ENCODE measurements around the gene TSPAN9. TPM values are rescaled to one million over a fixed set of nuclear protein-coding genes. Genes with fewer than 3 reads are reported as not detected.

Gene TSPAN9
- polyA plus RNA-seq, 3 donors, result 0.15 to 0.34 (median 0.25) TPM

DNA sequence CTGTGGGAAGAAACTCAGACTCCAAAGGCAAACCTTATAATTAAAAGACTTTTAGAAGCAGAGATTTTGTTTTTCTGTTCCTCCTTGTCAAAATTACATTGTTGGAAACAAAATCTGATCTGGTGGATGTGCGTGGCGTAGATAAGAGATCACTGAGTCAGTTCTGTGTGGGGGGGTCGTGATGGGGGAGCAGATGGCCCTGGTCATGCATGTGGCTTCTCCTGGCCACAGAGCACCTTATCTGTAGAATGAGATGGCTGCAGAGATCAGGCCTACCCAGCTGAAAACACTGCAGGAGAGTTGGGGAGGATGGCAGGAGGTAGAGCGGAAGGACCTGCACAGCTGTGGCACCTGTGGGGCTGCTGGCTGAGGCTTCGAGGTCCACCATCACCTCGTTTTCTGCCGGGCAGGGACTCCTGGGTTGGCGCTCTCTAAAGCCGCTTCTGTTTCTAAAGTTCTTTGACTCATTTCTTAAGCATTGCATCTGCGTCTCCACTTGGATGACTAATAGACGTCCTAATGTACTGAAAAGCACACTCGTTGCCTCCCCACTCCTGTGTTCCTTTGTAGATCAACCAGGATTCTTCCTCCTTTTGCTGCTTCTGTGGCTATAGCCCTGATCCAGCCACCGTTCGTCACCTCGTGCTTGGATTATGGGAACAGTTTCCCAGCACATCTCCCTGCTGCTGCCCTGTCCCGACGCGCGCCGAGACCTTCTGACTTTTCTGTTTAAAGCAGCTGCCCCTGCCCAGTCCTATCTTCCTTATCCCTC lies 93.4 kb downstream of the TSPAN9 start:
- TF ChIP-seq, protein P1, sequence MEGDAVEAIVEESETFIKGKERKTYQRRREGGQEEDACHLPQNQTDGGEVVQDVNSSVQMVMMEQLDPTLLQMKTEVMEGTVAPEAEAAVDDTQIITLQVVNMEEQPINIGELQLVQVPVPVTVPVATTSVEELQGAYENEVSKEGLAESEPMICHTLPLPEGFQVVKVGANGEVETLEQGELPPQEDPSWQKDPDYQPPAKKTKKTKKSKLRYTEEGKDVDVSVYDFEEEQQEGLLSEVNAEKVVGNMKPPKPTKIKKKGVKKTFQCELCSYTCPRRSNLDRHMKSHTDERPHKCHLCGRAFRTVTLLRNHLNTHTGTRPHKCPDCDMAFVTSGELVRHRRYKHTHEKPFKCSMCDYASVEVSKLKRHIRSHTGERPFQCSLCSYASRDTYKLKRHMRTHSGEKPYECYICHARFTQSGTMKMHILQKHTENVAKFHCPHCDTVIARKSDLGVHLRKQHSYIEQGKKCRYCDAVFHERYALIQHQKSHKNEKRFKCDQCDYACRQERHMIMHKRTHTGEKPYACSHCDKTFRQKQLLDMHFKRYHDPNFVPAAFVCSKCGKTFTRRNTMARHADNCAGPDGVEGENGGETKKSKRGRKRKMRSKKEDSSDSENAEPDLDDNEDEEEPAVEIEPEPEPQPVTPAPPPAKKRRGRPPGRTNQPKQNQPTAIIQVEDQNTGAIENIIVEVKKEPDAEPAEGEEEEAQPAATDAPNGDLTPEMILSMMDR (IDR thresholded peaks at IDR 0.05), result no peak
- intact Hi-C loops (cut with micrococcal nuclease), result no loop called here
- Mint-ChIP-seq H3K27me3 (ENCODE audit: low read depth in 3 of 3) (peaks cover 14 to 27% (median 19%) of the 10 kb centered on the region in 3 donors), H3K27ac (no peak overlapping the region), H3K36me3 (no peaks in the 10 kb centered on the region), H3K4me1 (no peaks in the 10 kb centered on the region), H3K4me3 (peak overlapping the region in 1 of 2 donors; percentile 24), H3K9me3 (no peaks in the 10 kb centered on the region)
- Histone ChIP-seq H3K27me3 (ENCODE audit: control insufficient read depth in 2 of 2, insufficient read depth in 2 of 2, low read length in 2 of 2) (no peaks in the 10 kb centered on the region), H3K9me3 (replicated peaks in 1 of 2; ENCODE audit: control insufficient read depth in 1 of 2, insufficient read depth in 1 of 2, low read length in 2 of 2) (no peaks in the 10 kb centered on the region), H3K4me1 (ENCODE audit: control insufficient read depth in 1 of 2, insufficient read depth in 2 of 2, low read length in 2 of 2) (no peaks in the 10 kb centered on the region), H3K36me3 (replicated peaks in 1 of 2; ENCODE audit: control insufficient read depth in 1 of 2, insufficient read depth in 2 of 2, low read length in 2 of 2) (no peaks in the 10 kb centered on the region), H3K27ac (ENCODE audit: low read depth in 1 of 2, low read length in 2 of 2) (no peak overlapping the region), H3K4me2 (replicated peaks; ENCODE audit: extremely low read depth, low read length, poor library complexity, severe bottlenecking) (no peak overlapping the region), H2AFZ (ENCODE audit: insufficient read depth, low read depth, low read length, poor library complexity, severe bottlenecking) (no peak overlapping the region), H4K20me1 (ENCODE audit: insufficient read depth, low read length) (no peaks in the 10 kb centered on the region), H3K9ac (ENCODE audit: insufficient read depth, low read length, poor library complexity, severe bottlenecking) (no peak overlapping the region), H3K4me3 (replicated peaks in 1 of 3; ENCODE audit: low read depth in 2 of 3, low read length in 3 of 3) (no peak overlapping the region), H3K79me2 (ENCODE audit: insufficient read depth, low read length) (no peaks in the 10 kb centered on the region)
- WGBS (ENCODE audit: insufficient coverage), result 91% methylated on average over 11 of the region's 20 CpGs
- no peak for DNase-seq

DNA sequence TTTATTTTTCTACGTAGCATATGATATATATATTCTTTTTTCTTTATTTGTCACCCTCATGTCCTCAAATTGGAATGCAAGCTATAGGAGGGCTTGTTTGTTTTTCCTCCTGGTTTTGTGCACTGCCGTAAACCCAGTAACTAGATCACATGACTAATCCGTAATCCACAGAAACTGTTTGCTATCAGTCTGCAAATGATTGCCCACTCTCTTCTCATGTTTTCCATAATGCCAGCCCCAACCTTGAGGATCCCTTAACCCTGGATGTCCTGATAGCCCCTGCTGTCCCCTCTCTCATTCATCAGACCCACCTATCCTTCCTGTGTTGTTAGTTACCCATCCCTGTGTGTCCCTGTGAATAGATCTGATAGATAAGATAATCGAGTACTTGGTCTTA lies 94.0 kb downstream of the TSPAN9 start:
- H3K36me3 Mint-ChIP-seq, result no peaks in the 10 kb centered on the region
- Histone ChIP-seq H3K9ac (ENCODE audit: insufficient read depth, low read length, poor library complexity, severe bottlenecking) (no peak overlapping the region), H3K79me2 (ENCODE audit: insufficient read depth, low read length) (no peaks in the 10 kb centered on the region), H3K4me2 (replicated peaks; ENCODE audit: extremely low read depth, low read length, poor library complexity, severe bottlenecking) (no peak overlapping the region), H3K9me3 (replicated peaks in 1 of 2; ENCODE audit: control insufficient read depth in 1 of 2, insufficient read depth in 1 of 2, low read length in 2 of 2) (no peaks in the 10 kb centered on the region), H3K4me3 (replicated peaks in 1 of 3; ENCODE audit: low read depth in 2 of 3, low read length in 3 of 3) (no peak overlapping the region), H3K36me3 (replicated peaks in 1 of 2; ENCODE audit: control insufficient read depth in 1 of 2, insufficient read depth in 2 of 2, low read length in 2 of 2) (no peaks in the 10 kb centered on the region), H3K27ac (ENCODE audit: low read depth in 1 of 2, low read length in 2 of 2) (no peak overlapping the region), H4K20me1 (ENCODE audit: insufficient read depth, low read length) (no peaks in the 10 kb centered on the region), H3K4me1 (ENCODE audit: control insufficient read depth in 1 of 2, insufficient read depth in 2 of 2, low read length in 2 of 2) (no peaks in the 10 kb centered on the region), H3K27me3 (ENCODE audit: control insufficient read depth in 2 of 2, insufficient read depth in 2 of 2, low read length in 2 of 2) (no peaks in the 10 kb centered on the region), H2AFZ (ENCODE audit: insufficient read depth, low read depth, low read length, poor library complexity, severe bottlenecking) (no peak overlapping the region)
- TF ChIP-seq, protein P1 (IDR thresholded peaks at IDR 0.05), result no peak
- no peak overlapping the region for H3K27ac Mint-ChIP-seq
- no peak for DNase-seq
- 86% methylated on average over 2 of the region's 4 CpGs for WGBS (ENCODE audit: insufficient coverage)
- intact Hi-C loops (cut with micrococcal nuclease), result no loop called here
- H3K27me3 Mint-ChIP-seq (ENCODE audit: low read depth in 3 of 3), result peaks cover 14 to 28% (median 19%) of the 10 kb centered on the region in 3 donors
- no peaks in the 10 kb centered on the region for H3K4me1 Mint-ChIP-seq
- no peaks in the 10 kb centered on the region for H3K9me3 Mint-ChIP-seq
- peak overlapping the region in 1 of 2 donors; percentile 24 for H3K4me3 Mint-ChIP-seq
